Adipose tissue (tissue), 3 donors: ENCODE measurements around the gene ITIH3. TPM values are rescaled to one million over a fixed set of nuclear protein-coding genes. Genes with fewer than 3 reads are reported as not detected.

Experiments used
- H3K27ac ChIP-seq: one replicate; pipeline ENCODE4 v1.5.1; 2013; ENCODE audit warnings: low read depth, low read length
- WGBS, 3 donors: extraction: QIAGEN DNeasy Blood & Tissue Kit; methylation state at CpG; one replicate each; pipeline ENCODE4 v1.1.7; 2013; 5-methylcytosine and 5-hydroxymethylcytosine counted together
- polyA plus RNA-seq, 3 donors: library from polyadenylated mRNA; stranded (reverse); fragments of 200-250 nt; gene quantifications; one replicate each; pipeline ENCODE4 v1.2.3, GENCODE V29; 2013
- donor health status: healthy with polysubstance abuse.
- donor health status: Bipolar disorder and iron deficiency.
- donor health status: healthy.

ITIH3 gene
- polyA plus RNA-seq, 3 donors: 0.53 to 2.9 (median 0.91) TPM

DNA sequence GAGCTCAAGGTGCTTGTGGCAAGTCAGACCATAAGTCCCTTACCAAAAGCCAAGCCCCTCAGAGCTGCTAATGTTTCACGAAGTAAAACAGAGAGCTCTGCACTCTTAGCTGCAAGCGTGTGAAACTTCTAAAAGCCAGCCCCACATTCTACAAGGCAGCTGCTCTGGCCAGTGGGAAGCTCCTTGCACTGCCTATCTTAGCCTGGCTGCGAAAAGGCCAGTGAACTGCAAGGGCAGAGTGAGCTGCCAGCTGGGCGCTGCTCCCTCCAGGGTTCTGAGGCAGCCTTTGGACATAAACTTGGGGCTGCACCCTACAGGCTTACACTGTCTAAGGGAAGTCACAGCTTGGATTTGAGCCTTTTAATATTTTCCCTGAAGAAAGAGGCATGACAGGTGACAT lies 42.4 kb downstream of the ITIH3 start:
- no peak overlapping the region for H3K27ac ChIP-seq
- 91 to 97% (median 91%) methylated on average over 4 of the region's 4 CpGs for WGBS, 3 donors

DNA sequence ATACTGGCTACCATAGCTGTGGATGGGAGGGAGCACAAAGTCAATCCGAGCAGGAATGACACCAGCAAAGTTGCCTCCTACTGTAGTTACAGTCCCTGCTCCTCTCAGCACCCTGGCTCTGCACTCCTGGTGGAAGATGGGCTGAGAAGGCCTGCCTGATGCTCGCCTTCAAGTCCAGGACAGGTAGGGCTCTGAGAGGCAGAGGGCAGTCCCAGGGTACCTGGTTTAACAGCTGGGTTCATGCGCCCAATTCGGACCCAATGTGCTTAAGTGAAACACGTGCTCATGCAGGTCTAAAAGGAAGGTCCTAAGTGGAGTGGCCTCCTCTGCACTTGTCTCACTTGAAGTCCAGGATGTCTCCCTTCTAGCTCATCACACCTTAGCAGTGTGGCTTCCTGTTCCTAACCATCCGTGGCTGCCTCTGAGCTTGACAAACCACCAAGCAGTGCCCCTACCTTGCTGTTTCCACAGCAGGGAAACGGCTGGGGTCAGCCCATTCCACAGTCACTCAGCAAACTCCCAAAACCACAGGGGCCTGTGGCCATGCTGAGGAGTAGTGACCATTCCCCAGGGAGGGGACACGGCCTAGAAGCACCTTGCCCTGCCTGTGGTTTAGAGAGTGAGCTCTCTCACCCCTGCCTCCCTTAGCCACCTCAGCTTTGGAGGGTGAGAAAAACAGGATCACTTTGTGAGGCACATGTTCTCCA lies 44.1 kb downstream of the ITIH3 start:
- no peak overlapping the region for H3K27ac ChIP-seq
- WGBS, 3 donors: 82 to 91% (median 88%) methylated on average over 8 of the region's 8 CpGs

DNA sequence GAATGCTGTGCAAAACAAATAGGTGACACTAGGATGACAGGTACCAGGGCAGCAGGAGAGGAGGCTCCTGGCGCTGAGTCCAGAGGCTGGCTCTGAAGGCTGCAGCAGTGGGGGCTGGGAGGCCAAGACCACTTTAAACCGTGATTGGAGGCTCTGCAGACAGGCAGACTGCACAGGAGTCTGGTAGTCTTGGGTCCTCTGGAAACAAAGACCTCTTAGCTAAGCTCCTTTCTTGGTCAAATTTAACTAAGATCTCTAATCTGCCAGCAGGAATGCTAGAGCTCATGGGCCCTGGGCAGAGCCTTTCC lies 44.6 kb downstream of the ITIH3 start:
- 84 to 88% (median 85%) methylated on average over 2 of the region's 2 CpGs for WGBS, 3 donors
- no peak overlapping the region for H3K27ac ChIP-seq

DNA sequence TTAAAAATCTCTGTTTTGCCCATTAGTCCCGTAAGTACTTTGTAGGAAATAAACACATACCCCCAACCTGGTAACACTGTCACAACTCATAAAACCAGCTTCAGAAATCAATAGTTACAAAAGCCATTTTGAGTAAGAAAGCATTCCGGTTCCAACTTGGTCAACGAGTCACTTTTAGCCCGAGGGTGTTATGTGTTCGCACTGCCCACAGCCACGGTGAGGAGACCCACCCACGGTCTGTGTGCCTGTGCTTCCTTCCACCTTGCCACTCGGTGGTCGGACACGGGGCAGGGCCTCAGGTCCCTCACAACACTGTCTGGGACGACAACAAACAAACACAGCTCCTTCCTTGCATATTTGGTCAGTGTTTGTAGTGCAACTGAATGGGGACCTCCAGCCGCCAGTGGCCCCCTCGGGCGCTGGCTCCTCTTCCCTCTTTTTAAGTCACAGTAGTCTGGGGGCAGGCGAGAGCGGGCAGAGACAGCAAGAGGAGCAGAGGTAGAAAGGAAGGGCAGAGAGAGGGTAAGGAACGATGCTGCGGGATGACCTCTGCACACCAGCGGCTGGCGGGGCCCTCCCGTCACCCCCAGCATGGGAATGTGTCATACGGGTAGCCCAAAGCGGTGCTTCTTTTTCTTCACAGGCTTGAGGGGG lies 45.4 kb downstream of the ITIH3 start:
- 86 to 88% (median 88%) methylated on average over 23 of the region's 23 CpGs for WGBS, 3 donors

DNA sequence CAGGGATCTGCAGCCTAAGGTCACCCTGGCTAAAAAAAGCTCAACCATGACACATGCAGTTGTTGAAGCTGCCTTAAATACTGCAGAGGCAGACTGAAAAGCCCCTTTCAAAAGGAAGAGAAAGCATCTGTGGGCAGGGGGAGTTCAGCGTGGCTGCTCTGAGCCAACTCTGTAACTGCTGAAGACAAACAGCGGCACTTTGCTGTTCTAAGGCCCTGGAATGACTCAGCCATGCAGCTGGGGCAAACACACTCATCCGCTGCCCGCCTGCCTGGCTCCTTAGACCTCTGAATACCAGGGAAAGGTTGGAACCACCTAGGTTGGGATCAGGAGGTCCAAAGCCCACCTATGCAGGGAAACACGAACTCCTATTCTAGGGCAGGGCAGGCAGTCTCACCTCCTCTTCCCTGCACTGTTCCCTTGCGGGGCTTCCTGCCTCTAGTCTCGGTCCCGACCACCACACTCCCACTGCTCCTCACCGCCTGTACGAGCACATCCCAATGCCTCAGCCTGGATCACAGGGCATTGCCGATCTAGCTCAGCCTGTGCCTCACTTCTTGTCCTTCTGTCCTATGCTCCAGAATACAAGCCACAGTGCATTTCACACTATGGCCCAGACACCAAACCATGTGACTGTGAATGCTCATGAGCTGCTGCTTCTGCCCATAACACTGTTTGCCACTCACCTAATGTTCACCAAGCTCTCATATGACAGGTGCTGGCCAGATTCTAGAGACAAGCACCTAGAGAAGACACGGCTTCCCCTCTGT lies 46.8 kb downstream of the ITIH3 start:
- WGBS, 3 donors: 96 to 97% (median 97%) methylated on average over 12 of the region's 12 CpGs

More for the DNA sequence above, 45.4 kb downstream of the ITIH3 start:
- no peak overlapping the region for H3K27ac ChIP-seq

DNA sequence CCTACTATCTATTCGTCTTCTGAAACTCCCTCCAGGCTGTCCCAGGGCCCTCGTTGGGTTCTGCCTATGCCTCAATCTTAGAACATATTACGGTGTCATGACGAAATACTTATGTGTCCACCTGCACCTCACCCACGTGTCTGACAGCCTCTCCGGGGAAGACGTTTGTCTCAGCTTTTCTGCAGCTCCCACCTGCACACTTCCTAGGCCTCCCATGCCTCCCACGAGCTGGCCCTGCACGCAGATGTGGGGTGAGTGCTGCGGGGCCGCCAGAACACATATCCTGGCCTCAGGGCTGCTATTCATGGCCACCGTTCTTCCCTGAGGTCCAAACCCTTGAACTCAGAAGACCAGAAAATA lies 47.4 kb downstream of the ITIH3 start:
- 71 to 89% (median 81%) methylated on average over 12 of the region's 12 CpGs for WGBS, 3 donors

More for the DNA sequence above, 46.8 kb downstream of the ITIH3 start:
- no peak overlapping the region for H3K27ac ChIP-seq

DNA sequence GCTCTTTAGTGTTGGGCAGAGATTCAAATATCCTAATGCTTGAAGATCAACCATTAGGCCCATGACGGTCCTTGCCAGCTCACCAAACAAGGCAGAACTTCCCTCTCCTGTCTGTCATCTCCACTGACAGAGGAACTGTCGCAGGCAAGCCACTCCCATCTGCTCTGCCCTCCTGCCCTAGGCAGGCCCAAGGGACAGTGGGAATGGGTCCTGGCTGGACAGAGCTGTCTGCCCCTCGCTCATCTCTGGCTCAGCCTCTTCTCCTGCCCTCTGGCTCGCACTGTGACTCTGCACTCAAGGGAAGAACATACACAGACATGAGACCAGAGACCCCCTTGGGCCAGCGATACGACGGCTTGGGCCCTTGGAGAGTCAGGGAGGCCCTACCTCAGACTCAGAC lies 47.8 kb downstream of the ITIH3 start:
- 64 to 83% (median 74%) methylated on average over 7 of the region's 7 CpGs for WGBS, 3 donors
- H3K27ac ChIP-seq: no peak overlapping the region

More for the DNA sequence above, 47.4 kb downstream of the ITIH3 start:
- H3K27ac ChIP-seq: no peak overlapping the region

DNA sequence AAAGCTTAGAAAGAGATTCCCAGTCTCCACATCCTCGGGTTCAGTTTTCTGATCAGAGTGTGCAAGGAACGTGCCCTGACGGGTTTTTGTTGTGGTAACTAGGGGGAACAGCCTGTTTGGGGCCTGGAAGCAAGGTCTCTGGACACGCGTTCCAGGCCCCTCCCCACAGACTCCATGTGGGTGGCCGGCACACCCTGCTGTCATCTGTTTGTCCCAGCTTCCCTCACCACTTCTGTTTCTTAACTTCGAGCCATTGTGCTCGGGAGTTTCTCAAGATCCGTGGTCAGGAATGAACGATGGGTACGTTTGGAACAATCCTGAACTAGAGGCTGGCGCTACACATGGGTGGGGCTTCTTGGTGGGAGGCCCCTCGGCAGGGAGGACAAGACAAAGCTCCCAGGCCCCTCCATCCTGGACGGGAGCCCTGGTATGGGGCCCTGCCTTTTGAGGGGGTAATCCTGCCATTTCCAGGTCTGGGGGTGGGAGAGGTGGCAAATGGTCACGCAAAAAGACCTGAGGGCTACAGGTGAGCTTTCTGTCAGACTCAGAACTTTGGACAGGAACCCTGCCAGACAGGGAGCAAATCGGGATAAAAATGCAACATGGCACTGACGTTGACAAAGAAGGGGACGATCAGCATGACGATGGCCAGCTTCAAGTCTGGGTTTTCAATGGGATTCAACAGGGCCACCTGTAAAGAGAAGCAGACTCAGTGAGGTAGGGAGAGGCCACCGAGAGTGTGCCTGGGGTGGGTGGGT lies 48.7 kb downstream of the ITIH3 start:
- 61 to 90% (median 67%) methylated on average over 20 of the region's 20 CpGs for WGBS, 3 donors
- no peak overlapping the region for H3K27ac ChIP-seq

DNA sequence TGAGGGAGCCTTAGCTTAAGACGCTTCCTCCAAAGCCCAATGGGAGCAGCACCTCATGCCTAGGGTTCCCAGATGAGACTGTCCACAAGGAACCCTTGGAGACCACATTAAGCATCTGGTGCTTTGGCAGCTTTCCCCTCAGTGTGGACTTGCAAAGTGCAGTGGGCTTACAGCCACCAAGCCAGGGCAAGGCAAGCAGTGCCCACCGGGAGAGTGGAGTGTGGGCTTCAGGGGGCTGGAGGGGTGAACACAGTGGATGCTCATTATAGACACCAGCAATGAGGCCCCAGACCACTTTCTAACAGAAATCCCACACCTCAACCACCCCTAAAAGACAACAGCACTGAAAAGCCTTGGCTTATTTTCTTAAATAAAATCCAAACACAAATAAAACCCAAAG lies 49.3 kb downstream of the ITIH3 start:
- H3K27ac ChIP-seq: no peak overlapping the region
- 85 to 94% (median 93%) methylated on average over 2 of the region's 2 CpGs for WGBS, 3 donors

DNA sequence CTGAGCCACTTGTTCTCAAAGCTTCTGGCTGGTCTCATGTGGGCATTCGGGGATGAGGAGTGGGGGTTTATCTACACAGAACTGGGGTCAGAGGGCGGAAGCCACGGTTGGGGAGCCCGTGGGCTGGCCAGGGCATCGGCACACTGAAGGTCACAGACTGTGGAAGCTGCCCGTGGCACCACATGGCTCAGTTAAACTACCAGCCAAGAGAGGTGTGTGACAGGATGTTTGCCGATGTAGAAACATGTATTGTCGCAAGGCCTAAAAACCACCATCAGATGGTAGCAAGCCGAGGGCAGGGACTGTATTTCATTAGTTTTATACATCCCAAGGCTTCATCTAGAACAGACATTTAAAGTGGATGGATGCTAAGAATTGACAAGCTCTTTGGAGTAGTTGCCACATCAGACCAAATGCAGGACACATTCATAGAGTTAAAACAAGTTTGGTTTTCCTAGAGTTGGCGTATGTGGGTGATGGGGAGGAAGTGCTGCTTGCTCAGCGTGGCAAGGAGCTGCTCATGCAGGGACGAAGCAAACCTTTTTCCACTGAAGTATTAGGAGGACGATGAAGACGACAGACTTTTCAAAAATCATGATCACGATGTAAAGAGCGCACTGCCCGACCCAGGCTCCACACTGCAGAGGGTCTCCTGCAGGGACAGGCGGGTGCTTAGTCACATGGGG lies 49.8 kb downstream of the ITIH3 start:
- 66 to 79% (median 73%) methylated on average over 18 of the region's 18 CpGs for WGBS, 3 donors
- H3K27ac ChIP-seq: no peak overlapping the region

DNA sequence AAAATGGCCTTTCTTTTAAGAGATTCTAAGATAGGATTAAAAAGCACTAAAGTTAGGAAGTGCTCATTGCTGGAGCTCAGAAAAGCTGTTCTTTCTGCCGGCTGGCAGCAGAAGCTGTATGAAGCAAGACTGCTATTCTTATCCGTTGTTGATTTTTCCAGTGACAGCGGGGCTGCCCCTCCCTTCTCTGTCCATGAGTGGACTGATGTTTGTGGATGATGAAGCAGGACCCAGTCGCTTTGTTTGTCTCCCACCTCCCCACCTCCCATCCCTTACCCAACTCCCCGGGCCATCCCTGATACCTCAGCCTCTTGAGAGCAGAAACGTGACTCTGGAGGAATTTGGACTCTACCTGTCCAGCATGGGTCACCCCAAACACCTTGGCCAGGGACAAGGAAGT lies 50.6 kb downstream of the ITIH3 start:
- 16 to 37% (median 32%) methylated on average over 6 of the region's 6 CpGs for WGBS, 3 donors
- H3K27ac ChIP-seq: no peak overlapping the region

DNA sequence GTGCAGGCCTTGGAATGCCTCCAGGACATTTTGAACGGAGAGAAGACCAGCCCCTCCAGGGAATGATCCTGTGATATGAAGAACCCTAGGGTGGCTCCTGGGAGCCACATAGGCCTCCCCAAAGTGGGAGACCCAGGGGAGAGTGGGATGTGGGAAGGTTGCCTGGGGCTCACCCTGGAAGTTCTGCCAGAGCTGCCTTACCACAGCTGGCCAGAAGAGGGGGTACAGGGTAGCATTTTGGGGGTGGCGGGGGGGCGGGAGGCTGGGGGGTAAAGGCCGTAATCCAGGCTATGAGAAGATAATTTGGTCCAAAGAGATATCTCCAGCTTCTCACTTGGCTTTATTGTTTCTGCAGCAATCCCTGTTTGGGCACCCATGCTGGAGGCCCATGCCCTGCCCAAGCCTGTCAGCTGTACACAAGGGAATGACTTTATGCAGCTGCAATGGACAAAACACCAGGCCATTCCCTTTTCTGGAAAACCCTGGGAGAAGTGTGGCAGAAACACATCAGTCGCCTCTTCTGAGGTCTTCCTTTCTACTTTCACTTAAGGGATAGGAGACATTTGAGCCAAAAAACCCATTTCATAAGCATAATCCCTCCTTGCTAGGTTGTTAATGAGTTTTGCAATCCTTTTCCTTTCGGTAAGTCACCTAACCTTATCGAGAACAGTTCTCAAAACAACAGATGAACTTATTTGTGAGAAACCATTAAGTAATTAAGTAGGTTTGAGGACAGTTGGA lies 51.3 kb downstream of the ITIH3 start:
- 63 to 80% (median 64%) methylated on average over 5 to 7 of the region's 7 CpGs for WGBS, 3 donors
- H3K27ac ChIP-seq: no peak overlapping the region

DNA sequence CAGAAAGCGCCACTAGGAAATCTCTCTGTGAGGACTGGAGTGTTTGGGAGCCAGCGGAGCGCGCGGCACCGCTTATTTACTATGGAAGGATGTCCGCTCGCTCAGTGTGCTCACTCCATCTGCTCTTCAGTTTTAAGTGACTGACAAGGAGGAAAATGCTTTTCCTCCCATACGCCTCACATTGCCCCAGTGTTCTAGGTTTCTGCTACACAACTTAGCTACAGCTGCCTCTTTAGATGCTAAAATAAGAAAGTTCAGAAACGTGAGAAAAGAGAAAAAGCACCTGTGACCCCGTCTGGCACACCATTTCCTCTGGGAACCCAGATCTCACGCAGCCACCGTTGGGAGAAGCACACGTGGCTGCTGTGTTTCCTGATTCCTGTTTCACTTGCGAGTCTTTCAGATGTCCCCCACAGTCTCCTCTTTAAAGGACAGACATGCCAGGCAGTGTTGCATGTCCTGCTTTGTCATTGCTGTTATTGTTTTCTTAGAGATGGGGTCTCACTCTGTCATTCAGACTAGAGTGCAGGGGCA lies 51.9 kb downstream of the ITIH3 start:
- H3K27ac ChIP-seq: no peak overlapping the region
- 57 to 83% (median 63%) methylated on average over 15 of the region's 15 CpGs for WGBS, 3 donors

DNA sequence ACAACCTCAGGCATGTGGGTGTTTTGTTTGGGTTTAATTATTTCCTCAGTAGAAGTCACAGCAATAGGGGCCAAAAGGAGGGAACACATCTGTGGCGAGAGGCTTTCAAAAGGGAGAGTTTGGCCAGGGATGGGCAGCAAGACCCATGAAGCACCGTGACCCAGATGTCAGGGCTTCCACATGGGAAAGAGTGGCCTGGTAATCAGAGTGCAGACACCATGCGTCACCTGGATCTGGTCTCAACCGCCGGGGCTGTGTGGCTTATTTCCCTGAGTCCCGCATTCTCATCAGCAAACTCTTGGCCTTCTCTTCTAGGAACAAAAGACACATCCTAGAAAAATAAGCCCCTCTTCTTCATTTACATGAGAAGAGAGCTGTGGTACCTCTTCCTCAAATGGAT lies 52.6 kb downstream of the ITIH3 start:
- H3K27ac ChIP-seq: no peak overlapping the region
- 88 to 97% (median 94%) methylated on average over 6 of the region's 6 CpGs for WGBS, 3 donors

DNA sequence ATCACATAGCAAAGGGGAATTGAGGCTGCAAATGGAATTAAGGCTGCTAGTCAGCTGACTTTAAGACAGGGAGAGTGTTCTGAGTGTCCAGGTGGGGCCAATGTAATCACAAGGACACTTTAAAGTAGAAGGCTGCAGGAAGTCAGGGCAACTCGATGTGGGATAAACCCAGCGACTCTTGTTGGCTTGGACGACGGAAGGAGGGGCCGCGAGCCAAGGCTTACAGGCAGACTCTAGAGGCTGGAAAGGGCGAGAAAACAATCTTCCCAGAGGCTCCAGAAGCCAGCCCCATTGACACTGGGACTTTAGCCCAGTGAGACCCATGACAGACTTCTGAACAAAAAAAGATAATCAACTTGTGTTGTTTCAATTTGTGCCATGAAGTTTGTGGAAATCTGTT lies 53.1 kb downstream of the ITIH3 start:
- no peak overlapping the region for H3K27ac ChIP-seq
- 89 to 96% (median 93%) methylated on average over 7 of the region's 7 CpGs for WGBS, 3 donors

DNA sequence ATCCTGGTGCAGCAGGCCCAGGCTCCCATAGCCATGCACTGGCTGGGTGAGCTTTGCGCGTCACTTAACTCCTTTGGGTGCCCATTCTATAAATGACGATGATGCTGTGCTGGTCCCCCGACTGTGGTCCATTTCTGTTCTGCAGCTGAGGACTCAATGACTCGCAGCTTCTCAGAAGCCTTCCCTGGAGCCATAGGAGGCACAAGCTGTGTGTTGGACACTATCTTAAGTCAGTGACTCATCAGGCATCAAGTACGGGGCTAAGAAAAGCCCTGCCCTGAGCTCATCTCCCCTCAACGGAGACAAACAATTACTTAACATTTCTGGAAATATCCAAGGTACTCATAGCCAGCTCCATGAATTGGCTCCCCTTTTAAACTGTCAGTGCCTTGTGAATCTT lies 54.0 kb downstream of the ITIH3 start:
- H3K27ac ChIP-seq: no peak overlapping the region
- 65 to 87% (median 73%) methylated on average over 7 of the region's 7 CpGs for WGBS, 3 donors

DNA sequence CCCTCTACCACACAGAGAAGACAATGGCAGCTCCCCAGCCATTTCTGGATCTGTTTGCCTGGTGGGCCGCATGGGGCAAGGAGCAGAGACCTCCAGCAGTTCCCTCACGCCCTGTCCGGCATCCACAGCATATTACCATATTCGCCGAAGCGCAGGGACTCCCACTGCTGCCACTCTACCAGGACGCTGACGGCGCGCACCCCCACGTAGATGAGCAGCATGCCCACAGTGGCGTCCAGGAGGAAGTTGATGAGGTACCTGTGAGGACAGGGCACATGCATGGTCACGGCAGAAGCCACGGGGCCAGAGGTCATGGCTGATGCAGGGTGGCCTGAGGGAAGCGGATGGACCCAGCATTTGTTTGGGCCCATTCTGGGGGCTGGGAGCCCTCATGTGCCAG lies 55.1 kb downstream of the ITIH3 start:
- H3K27ac ChIP-seq: no peak overlapping the region
- 96 to 97% (median 97%) methylated on average over 14 to 15 of the region's 15 CpGs for whole genome bisulfite sequencing, 3 donors

DNA sequence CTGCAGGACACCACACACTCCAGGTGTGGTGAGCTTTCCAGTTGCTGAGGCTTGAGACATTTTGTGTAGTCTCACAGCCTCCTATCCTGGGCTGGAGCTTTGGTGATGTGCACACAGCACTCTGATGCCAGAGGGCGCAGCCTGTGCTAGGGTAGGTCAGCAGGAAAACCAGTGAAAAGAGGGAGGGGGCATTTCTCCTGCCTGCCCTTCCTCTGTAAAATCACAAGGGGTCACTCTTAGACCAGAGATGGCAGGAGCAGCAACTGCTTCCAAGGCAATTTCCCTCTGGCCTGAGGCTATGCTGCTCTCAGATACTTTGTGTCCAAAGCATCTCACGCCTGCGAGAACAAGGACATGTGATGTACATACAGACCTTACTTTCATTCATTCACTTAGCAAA lies 56.8 kb downstream of the ITIH3 start:
- 44 to 80% (median 76%) methylated on average over 3 of the region's 3 CpGs for WGBS, 3 donors

More for the DNA sequence above, 56.8 kb downstream of the ITIH3 start:
- no peak overlapping the region for H3K27ac ChIP-seq
